Uterus (tissue), 2 donors: Measurements from ENCODE around the gene THSD4.

Source experiments
- CTCF ChIP-seq, 4 experiments: fragments of 200-600 bp in 2 of 4; fragments of 450-650 bp in 2 of 4; sonication (generic) in 2 of 4; IDR thresholded peaks; one replicate each; pipeline ENCODE4 v1.5.1; 2016 to 2019; ENCODE audit warnings: antibody characterized with exemption in 4 of 4, mild to moderate bottlenecking in 2 of 4, moderate library complexity in 1 of 4
- POLR2A ChIP-seq, 2 donors: fragments of 450-650 bp; IDR thresholded peaks; one replicate each; pipeline ENCODE4 v1.6.1; 2016; ENCODE audit warnings: antibody characterized with exemption in 2 of 2, mild to moderate bottlenecking in 1 of 2, moderate library complexity in 1 of 2

- TF ChIP-seq CTCF (IDR thresholded peaks at IDR 0.05) (no peak), POLR2A (IDR thresholded peaks at IDR 0.05) (no peak)
Measured at GRCh38 chr15:71199384-71200351, 84.4 kb downstream of the THSD4 start.
